ENCODE measurements around the gene RHOXF1.
"Not testable (repeated sequence)": the region's sequence is repeated elsewhere in the genome, so short reads cannot be mapped to it uniquely, and the experiment has no call there.

RHOXF1 gene

GRCh38 chrX:120085553-120086185, 30.0 kb downstream of the RHOXF1 start:
- DNase-seq (ENCODE audit: low read depth), result not testable (repeated sequence)

- not testable (repeated sequence) for DNase-seq (ENCODE audit: low read depth)
Observed at GRCh38 chrX:120077590-120077989, 38.1 kb downstream of the RHOXF1 start, which contains the start of gene RHOXF2B. Gene RHOXF2B (minus strand): TSS chrX:120077690. CDS start chrX:120077552, 138 bp downstream.

GRCh38 chrX:120066169-120066568, 49.5 kb downstream of the RHOXF1 start:
- DNase-seq (ENCODE audit: low read depth), result not testable (repeated sequence)

All from activated T-helper 9 cell treated with anti-CD3 and anti-CD28 coated beads, Interleukin-2, amount 50 U/mL, for 16 hours (primary cell).